Dedifferentiated amniotic fluid mesenchymal stem cell (primary cell): ENCODE data around the gene EQTN.

Experiments
- DNase-seq: peaks from one replicate; pipeline ENCODE4 v3.0.0-alpha.2; 2016; ENCODE audit errors: extremely low spot score

Gene EQTN

DNA sequence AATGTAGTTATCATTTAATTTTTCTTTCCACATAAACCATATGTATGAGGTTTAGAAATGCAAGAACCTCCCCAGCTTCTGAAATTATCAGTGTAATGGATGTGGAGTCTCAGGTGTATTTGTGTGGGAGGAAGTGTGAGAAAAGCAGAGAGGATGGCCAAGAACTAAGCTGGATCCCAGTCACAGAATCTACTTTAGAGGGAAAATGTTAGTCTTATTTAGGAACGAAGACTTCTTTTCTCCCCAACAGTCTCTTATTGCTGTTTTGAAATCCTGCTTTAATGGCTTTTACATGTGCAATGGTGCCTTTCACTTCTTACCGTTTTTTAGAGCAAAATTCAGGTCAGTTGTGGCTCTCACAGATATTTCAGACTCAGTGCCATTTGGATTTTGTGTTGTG lies 3.0 kb downstream of the EQTN start:
- DNase-seq: no peak

DNA sequence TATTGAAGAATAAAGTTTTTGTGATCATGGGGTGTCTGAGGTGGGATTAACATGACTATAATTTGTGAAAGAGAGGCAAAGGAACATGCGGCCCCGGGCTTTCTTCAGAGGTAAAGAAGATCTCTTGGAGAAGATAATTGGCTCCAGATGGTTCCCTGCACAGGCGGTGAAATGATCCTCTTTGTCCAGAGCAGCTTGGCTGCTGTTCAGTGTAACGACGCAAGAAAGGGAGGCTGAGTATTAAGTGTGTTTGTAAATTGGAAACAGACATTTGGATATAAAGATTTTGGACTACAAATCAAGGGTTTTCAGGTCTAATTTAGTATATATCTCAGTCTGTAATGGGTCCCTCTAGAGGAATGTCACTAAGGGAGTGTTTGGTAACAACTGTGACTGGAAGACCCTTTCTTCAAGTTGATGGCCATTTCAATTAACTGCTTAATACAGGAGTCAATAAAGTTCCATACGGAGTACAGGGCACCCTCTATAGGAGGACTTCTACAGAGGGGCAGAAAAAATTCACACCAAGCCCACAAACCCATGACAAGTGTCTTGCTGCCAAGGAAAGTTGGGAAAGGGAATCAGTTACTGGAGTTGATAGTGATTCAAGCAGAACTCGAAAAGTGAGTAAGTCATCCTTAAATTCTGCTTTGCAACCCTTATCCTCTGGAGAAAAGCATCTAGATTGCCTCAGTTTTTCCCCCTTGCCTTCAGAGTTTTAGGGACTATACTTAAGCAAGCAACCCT lies 4.1 kb downstream of the EQTN start:
- peak; percentile 26 for DNase-seq

DNA sequence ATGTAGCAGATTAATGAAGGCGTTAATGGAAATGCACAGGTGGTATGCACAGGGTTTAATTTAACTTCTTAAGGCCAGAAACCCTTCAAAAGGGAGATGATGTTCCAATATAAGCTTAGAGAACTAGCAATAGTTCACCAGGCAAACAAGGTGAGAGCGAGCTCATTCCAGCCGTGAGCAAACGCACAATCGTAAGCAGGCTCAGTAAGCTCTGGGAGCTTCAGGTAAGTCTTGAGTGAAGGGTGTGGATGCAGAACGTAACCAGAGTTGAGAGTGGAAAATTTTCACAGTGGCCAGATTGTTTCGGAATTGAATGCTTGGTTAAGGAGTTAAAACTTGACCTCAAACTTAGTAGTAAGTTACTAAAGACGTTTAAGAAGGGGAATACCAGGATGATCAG lies 5.7 kb downstream of the EQTN start:
- DNase-seq: no peak

DNA sequence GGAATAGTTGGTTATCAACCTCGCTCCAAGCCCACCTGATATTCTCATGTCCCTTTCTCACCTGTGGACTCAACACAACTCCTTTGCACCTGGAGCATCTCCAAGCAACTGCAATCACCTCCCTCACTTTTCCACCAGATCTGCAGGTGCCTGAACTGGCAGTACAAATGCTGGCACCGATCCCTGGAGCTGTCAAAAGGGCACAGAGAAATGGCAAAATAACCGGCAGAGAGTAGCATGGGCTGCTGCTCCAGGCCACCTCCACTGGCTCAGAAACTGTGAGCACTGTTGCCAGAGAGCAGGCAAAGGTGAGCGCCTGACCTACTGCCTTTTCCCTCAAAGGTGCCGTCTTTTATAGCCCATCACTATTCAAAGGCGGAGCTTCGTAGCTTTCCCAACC lies 14.7 kb downstream of the EQTN start:
- no peak for DNase-seq

DNA sequence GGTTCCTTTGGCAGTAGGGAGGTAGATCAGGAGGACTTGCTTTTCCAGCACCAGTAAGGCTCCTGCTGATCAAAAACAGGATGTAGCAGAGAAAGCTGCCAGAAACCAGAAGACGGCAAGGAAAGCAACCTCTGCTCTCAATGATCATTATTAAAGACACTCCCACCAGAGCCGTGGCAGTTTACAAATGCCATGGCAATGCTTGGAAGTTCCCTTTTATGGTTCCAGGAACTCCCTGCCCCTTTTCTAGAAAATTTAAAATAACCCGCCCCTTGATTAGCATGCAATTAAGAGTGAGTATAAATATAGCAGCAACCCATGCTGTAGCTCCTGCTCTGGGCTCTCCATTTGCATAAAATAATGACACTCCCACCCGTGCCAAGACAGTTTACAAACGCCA lies 16.1 kb downstream of the EQTN start:
- no peak for DNase-seq

DNA sequence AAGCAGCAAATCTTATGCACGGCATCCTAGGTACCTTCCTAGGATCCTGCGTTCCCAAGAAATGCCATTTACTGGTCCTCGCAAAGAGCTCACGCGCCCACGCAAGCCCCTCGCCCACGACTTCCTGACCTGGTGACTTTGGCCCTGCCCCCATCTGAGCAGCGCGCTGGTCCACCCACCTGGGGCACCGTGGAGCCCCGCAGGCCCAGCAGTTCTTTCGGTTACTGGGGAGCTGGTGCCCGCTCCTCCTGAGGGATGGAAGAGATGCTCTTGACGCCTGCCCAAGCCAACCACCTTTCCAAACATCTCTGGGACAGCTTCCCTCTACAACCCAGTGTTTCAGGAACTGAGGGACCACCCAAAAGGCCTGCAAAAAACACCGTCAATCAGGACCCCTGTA lies 16.7 kb downstream of the EQTN start:
- no peak for DNase-seq

DNA sequence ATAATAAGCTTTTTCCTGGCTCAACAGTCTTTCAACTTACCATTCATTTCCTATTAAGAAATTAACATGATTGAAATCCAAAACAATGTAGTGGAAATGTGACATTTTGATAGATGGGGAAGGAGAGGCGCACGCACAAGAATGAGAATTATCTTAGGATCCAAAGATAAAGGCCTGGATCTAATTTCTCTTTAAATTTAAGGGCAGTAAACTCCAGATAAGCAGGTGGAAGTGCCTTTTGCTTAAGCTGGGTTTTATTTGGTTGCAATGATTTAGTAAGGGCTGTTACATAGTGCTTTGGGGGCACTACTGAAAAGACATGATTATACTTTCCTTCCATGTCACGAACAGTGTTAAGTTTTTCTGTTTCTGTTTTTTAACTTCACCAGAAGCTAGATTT lies 17.3 kb downstream of the EQTN start:
- DNase-seq: no peak

DNA sequence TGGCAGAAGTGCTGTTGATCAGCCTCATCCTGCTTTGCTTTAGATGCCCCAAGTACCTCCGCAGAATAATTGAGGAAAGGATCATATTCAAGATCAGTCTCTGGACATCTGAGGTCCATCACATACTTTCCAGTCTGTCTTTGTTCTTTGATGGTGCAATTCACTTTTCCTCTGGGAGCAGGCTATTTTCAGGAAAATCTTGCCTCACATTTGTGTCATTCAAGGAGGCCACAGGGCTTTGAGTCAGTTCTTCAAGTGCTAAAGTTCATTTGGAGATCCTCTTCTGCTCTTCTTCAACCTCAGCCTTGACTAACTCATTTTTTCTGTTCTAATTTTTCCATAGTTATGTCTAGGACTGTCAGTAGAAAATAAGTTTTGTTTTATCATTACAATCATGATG lies 18.6 kb downstream of the EQTN start:
- no peak for DNase-seq

DNA sequence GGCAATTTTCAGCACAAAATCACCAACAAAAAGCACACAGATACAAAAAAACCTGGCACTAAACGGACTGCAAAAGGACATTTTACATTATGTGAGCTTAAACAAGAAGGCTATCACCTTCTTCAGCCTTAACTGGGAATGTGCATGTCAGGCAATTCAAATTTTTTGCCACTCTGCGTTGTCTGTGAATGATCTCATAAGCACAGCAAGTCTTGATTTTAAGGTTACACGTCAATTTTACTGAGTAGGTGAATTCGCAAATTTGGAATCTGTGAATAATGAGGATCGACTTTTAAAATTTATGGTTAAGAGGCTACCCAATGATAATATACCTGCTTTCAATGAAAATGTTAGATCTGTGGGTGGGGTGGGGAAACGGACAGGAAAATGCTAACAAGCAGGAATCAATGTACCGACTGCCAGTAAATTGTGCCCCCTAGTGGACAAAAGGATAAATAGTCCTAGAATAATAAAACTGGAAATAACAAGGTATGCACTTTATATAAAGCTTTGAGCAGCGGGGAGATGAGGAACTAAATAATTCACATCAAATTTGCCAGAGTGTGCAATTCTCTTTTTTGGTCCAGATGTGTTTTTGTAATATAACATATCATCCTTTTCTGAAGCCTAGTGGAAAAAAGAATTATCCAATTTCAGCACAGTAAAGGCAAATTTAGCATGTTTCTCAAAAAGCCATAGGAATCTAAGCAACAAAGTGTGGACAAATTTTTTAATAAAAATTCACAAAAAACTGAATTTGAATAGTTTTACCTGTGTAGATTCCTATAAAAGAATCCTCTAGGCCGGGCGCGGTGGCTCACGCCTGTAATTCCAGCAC lies 20.5 kb downstream of the EQTN start:
- peak; percentile 68 for DNase-seq

DNA sequence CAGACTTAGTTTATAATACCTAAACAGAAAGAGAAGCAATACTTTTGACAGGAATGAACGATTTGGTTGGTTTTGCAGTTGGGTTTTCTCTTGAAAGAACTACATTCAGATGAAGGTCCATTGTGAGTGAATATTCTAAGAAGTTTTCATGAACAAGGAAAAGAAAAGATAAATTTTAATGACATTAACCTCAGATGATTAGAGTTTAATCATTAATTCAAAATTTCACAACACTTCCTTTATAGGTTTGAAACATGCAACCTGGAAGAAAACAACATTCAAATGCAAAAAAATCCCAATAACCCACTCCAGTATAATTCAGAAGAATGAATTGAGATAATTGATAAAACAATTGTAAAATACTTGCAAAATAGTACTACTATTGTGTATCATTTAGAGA lies 23.8 kb downstream of the EQTN start:
- DNase-seq: no peak

DNA sequence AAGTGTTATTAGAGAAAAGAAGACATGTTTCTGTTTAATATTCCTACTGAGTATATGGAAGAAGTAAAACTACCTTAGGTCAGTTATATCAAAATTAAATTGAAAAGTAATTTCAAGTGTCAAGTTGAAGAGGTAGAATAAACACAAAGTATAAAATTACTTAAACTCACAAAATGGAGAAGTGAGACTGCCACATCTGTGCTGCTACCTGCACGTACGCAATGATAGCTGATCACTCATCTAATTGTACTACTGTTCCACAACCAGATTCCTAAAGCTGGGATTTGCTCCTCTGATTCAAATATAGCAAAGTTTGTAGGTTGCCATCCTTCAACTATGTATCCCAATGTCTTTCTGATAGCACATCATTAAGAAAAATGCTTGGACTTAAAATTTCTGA lies 24.8 kb downstream of the EQTN start:
- DNase-seq: no peak

DNA sequence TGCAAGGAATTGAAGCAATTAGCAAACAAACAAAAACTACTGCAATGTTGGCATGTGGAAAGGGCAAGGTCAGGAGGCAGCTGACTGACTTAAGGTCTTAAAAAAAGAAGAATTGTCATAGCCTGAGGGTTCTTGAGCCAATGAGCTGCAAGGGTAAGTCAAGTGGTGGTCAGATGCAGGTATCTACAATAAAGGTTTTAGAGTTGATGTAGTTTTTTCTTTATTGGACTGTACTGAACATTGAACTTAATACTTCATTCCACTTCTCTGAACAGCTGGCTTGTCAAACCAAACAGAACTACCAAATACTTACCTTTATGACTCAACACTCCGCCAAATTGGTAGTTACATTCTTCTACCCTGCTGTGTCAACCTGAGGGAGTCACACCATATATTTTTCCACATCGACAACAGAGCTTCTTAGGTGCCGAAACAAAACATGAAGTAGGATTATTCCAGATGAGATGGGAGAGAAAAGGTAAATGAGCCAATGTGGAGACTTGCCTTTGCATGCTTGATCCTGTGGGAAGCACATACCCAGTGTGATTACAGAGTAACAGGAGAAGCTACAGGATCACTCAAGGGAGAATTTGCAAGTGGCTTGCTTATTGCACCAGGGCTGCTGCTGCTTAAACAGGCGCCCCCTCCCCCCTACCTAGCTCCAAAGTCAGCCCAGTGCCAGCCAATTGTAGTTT lies 35.3 kb downstream of the EQTN start:
- no peak for DNase-seq

DNA sequence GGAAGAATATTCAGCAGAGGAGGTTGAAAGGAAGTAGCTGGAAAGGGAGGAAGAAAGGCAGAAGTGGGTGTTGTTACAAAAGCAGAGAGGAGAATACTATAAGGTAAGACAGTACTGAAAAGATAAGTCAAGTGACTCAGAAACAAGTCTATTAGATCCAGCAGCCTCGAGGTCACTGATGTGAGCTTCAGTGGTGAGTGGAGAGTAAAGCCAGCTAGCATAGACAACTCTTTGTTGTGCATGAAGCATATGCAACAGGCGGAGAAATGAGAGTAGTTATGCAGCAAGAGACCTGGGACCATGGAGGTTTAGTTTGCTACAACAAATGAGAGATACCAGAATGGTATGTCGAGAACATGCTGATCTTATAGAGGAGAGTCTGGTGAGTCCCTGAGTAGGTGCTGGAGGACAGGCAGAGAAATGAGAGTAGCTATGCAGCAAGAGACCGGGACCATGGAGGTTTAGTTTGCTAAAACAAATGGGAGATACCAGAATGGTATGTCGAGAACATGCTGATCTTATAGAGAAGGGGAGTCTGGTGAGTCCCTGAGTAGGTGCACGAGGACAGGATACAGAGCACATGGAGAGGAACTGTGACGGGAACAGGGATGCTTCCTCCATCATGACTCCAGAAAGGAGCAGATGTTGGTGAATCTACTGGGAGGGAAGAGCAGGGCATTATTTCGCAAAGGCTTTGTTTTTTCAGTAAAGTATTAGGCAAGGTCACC lies 36.0 kb downstream of the EQTN start:
- no peak for DNase-seq

DNA sequence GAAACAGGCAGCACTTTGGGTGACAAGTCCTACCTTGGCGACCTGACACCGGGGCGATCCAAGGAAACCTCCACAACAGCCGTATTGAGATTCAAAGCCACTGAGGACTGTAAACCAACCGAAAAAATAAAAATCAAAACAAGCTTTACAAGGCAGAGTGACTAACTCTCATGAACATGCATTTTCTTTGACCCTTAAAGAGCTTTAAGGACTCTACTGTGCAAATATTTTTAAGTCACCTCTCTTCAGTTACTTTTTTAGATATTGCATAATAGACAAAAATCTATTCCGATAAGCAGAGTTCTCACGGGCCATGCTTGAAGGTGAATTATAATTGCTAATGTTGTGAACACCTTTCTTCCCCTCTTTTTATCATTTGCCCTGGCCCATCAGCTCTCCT lies 38.3 kb downstream of the EQTN start:
- no peak for DNase-seq

DNA sequence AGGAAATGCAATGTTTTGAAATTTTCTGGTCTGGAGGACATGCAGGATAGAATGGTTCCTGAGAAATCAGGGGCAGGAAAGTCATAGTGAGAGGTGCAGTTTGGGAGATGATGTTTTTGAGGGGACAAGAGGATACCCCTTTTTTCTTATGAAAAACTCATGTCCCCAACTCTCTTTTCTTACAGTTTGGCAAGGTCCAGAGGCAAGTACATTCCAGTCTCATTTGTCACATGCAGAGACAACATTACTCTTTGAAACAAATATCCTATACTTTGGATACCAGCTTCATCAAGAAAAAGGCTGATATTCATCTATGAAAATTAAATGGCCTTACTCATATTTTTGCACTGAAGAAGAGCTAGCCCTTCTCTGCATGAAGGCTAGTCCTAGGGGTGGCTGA lies 48.2 kb downstream of the EQTN start:
- no peak for DNase-seq

DNA sequence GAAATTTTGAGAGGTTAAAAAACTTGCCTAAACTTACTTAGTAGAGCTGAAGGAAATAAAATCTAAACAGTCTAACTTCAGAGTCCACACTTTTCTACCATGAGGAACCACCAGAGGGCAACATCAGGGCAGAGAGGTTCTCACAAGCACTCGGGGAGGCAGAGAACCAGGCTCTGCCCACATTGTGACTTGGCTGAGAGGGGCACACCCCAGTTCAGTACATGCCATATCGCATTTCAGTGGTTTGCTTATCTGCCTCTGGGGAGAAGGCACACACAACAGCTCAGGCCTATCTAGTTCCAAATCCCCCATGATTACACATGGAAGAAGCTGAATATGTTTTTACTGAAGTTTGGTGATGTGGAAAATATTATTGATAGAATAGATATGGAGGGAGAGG lies 49.2 kb downstream of the EQTN start:
- DNase-seq: peak; percentile 44

DNA sequence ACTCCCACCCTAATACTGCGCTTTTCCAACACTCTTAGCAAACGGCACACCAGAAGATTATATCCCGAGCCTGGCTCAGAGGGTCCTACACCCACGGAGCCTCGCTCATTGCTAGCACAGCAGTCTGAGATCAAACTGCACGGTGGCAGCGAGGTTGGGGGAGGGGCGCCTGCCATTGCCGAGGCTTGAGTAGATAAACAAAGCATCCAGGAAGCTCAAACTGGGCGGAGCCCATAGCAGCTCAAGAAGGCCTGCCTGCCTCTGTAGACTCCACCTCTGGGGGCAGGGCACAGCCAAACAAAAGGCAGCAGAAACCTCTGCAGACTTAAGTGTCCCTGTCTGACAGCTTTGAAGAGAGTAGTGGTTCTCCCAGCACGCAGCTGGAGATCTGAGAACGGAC lies 57.3 kb downstream of the EQTN start:
- DNase-seq: peak; percentile 6
